SK-N-SH treated with all-trans-retinoic acid at 6 μM for 48 hours (cell line): ENCODE measurements around the gene ATP11A.

Experiments used
- ATAC-seq: fragments of 200-7000 bp; cut with Tn5 transposase; 3 replicates; pipeline ENCODE4 v1.9.1; 2020; ENCODE audit warnings: mild to moderate bottlenecking, moderate library complexity
- ARNTL ChIP-seq: fragments of 450-650 bp; formaldehyde crosslinking; IDR thresholded peaks from 2 replicates; pipeline ENCODE4 v1.5.0; 2020; ENCODE audit warnings: low read depth, mild to moderate bottlenecking, moderate library complexity, borderline replicate concordance
- BACH2 ChIP-seq: fragments of 250-450 bp; sonication (Bioruptor Pico); IDR thresholded peaks from 2 replicates; pipeline ENCODE4 v1.9.0; 2021; ENCODE audit warnings: mild to moderate bottlenecking, borderline replicate concordance
- CSDC2 ChIP-seq: fragments of 250-450 bp; sonication (Bioruptor Pico); IDR thresholded peaks from 2 replicates; pipeline ENCODE4 v1.5.0; 2020; ENCODE audit warnings: mild to moderate bottlenecking, moderate library complexity
- CSRNP3 ChIP-seq: fragments of 250-450 bp; sonication (Bioruptor Pico); IDR thresholded peaks from 2 replicates; pipeline ENCODE4 v1.5.1; 2021; ENCODE audit warnings: mild to moderate bottlenecking, moderate library complexity
- ISL1 ChIP-seq: fragments of 250-450 bp; sonication (Bioruptor Pico); IDR thresholded peaks from 2 replicates; pipeline ENCODE4 v2.1.2; 2022; ENCODE audit warnings: mild to moderate bottlenecking, moderate library complexity
- PATZ1 ChIP-seq: fragments of 250-450 bp; sonication (Bioruptor Pico); IDR thresholded peaks from 2 replicates; pipeline ENCODE4 v1.8.0; 2020; ENCODE audit warnings: mild to moderate bottlenecking, moderate library complexity, borderline replicate concordance
- PPARA ChIP-seq: fragments of 250-450 bp; sonication (Bioruptor Pico); IDR thresholded peaks from 2 replicates; pipeline ENCODE4 v1.5.0; 2020; ENCODE audit warnings: mild to moderate bottlenecking, borderline replicate concordance
- RARB ChIP-seq: fragments of 250-450 bp; sonication (Bioruptor Pico); IDR thresholded peaks from 2 replicates; pipeline ENCODE4 v1.8.0; 2021; ENCODE audit warnings: mild to moderate bottlenecking, moderate library complexity
- SNAI2 ChIP-seq: fragments of 250-450 bp; sonication (Bioruptor Pico); IDR thresholded peaks from 2 replicates; pipeline ENCODE4 v1.5.0; 2020; ENCODE audit warnings: mild to moderate bottlenecking, moderate library complexity
- TCF4 ChIP-seq: fragments of 250-450 bp; sonication (Bioruptor Pico); IDR thresholded peaks from 2 replicates; pipeline ENCODE4 v1.8.0; 2021; ENCODE audit warnings: mild to moderate bottlenecking, moderate library complexity, borderline replicate concordance
- TOX ChIP-seq: fragments of 250-450 bp; sonication (Bioruptor Pico); IDR thresholded peaks from 2 replicates; pipeline ENCODE4 v1.8.0; 2021; ENCODE audit warnings: mild to moderate bottlenecking, moderate library complexity, borderline replicate concordance
- TSHZ2 ChIP-seq: fragments of 250-450 bp; sonication (Bioruptor Pico); IDR thresholded peaks from 2 replicates; pipeline ENCODE4 v1.5.0; 2020; ENCODE audit warnings: mild to moderate bottlenecking, moderate library complexity
- ZC3H10 ChIP-seq: fragments of 250-450 bp; sonication (Bioruptor Pico); IDR thresholded peaks from 2 replicates; pipeline ENCODE4 v1.5.1; 2021; ENCODE audit warnings: mild to moderate bottlenecking, moderate library complexity
- ZFP30 ChIP-seq: fragments of 450-650 bp; formaldehyde crosslinking; IDR thresholded peaks from 2 replicates; pipeline ENCODE4 v1.5.0; 2022; ENCODE audit warnings: mild to moderate bottlenecking, moderate library complexity
- ZNF565 ChIP-seq: fragments of 450-650 bp; formaldehyde crosslinking; conservative IDR thresholded peaks from 2 replicates; pipeline ENCODE4 v1.5.0; 2020; ENCODE audit warnings: low read depth, mild to moderate bottlenecking, moderate library complexity
- ZNF70 ChIP-seq: fragments of 450-650 bp; formaldehyde crosslinking; IDR thresholded peaks from 2 replicates; pipeline ENCODE4 v1.5.0; 2020; ENCODE audit warnings: mild to moderate bottlenecking, moderate library complexity
- ZNF8 ChIP-seq: fragments of 450-650 bp; formaldehyde crosslinking; IDR thresholded peaks from 2 replicates; pipeline ENCODE4 v1.5.0; 2020; ENCODE audit warnings: mild to moderate bottlenecking, moderate library complexity
- TF ChIP-seq, protein P1 (sequence below): fragments of 250-450 bp; sonication (Bioruptor Pico); IDR thresholded peaks from 2 replicates; pipeline ENCODE4 v1.8.0; 2021; ENCODE audit warnings: low read depth, mild to moderate bottlenecking, moderate library complexity, borderline replicate concordance
- TF ChIP-seq, protein P2 (sequence below): fragments of 250-450 bp; sonication (Bioruptor Pico); IDR thresholded peaks from 2 replicates; pipeline ENCODE4 v1.5.1; 2020; ENCODE audit warnings: low read depth, mild to moderate bottlenecking, moderate library complexity

Gene ATP11A

DNA sequence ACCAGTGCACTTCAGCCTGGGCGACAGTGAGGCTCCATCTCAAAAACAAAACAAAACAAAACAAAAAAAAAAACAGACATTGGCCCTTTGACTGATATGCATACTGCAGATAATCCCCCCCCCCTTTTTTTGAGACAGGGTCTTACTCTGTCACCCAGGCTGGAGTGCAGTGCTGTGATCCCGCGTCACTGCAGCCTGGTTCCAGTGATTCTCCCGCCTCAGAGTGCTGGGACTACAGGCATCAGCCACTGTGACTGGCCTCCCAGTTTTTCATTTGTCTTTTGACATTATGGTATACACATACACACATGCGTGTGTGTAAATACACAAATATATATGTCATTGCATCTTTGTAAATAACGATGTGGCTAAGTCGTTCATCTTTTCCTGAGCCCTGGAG is 61.8 kb downstream of the ATP11A start:
- ATAC-seq = no peak
- no peak for TF ChIP-seq TOX
- TF ChIP-seq ZNF8 (CRISPR knock-in tag) = no peak
- no peak for TF ChIP-seq ZNF565 (CRISPR knock-in tag)
- no peak for TF ChIP-seq RARB (CRISPR knock-in tag)
- no peak for TF ChIP-seq SNAI2 (CRISPR knock-in tag)
- no peak for TF ChIP-seq ZFP30
- TF ChIP-seq TCF4 (CRISPR knock-in tag) = no peak
- TF ChIP-seq, all 23 proteins: peak for 0

DNA sequence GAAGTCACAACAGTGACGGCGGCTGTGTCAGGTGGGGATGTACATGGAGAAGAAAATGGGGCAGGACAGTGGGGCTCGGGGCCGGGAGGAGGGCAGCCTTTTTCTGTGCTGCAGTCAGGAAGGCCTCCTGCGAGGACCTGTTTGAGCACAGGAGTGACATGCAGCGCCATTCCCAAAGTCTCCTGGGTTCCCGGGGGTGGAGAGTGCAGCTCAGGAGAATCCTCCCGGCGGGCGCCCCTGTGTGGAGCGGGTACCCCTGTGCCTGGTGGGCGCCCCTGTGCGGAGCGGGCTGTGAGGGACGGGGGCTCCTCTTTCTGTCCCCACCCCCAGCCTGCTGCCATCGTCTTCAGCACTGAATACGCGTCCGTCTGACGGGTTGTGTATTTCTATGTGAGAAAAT is 62.4 kb downstream of the ATP11A start:
- no peak for TF ChIP-seq RARB (CRISPR knock-in tag)
- no peak for TF ChIP-seq ZC3H10 (CRISPR knock-in tag)
- no peak for TF ChIP-seq PPARA (CRISPR knock-in tag)
- TF ChIP-seq PATZ1 (CRISPR knock-in tag) = no peak
- no peak for TF ChIP-seq ZNF565 (CRISPR knock-in tag)
- TF ChIP-seq, protein P1, sequence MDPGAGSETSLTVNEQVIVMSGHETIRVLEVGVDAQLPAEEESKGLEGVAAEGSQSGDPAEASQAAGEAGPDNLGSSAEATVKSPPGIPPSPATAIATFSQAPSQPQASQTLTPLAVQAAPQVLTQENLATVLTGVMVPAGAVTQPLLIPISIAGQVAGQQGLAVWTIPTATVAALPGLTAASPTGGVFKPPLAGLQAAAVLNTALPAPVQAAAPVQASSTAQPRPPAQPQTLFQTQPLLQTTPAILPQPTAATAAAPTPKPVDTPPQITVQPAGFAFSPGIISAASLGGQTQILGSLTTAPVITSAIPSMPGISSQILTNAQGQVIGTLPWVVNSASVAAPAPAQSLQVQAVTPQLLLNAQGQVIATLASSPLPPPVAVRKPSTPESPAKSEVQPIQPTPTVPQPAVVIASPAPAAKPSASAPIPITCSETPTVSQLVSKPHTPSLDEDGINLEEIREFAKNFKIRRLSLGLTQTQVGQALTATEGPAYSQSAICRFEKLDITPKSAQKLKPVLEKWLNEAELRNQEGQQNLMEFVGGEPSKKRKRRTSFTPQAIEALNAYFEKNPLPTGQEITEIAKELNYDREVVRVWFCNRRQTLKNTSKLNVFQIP (CRISPR knock-in tag) = no peak
- TF ChIP-seq ZNF8 (CRISPR knock-in tag) = no peak
- TF ChIP-seq, protein P2, sequence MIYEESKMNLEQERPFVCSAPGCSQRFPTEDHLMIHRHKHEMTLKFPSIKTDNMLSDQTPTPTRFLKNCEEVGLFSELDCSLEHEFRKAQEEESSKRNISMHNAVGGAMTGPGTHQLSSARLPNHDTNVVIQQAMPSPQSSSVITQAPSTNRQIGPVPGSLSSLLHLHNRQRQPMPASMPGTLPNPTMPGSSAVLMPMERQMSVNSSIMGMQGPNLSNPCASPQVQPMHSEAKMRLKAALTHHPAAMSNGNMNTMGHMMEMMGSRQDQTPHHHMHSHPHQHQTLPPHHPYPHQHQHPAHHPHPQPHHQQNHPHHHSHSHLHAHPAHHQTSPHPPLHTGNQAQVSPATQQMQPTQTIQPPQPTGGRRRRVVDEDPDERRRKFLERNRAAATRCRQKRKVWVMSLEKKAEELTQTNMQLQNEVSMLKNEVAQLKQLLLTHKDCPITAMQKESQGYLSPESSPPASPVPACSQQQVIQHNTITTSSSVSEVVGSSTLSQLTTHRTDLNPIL (CRISPR knock-in tag) = no peak
- no peak for TF ChIP-seq ISL1 (CRISPR knock-in tag)
- TF ChIP-seq TSHZ2 (CRISPR knock-in tag) = no peak
- TF ChIP-seq TCF4 (CRISPR knock-in tag) = no peak
- TF ChIP-seq CSRNP3 (CRISPR knock-in tag) = no peak
- no peak for TF ChIP-seq CSDC2 (CRISPR knock-in tag)
- no peak for TF ChIP-seq ZNF70
- TF ChIP-seq ZFP30 = no peak
- TF ChIP-seq SNAI2 (CRISPR knock-in tag) = no peak
- TF ChIP-seq ARNTL = no peak
- ATAC-seq = no peak

GRCh38 chr13:112752711-112753541 is 63.1 kb downstream of the ATP11A start:
- TF ChIP-seq BACH2 (CRISPR knock-in tag) = no peak
- TF ChIP-seq TCF4 (CRISPR knock-in tag) = no peak
- TF ChIP-seq SNAI2 (CRISPR knock-in tag) = no peak
- TF ChIP-seq ISL1 (CRISPR knock-in tag) = no peak
- no peak; the same call in 2 of the 3 replicates for ATAC-seq
